ENCODE results near the gene ZNF146. TPM values are rescaled to one million over a fixed set of nuclear protein-coding genes. Genes with fewer than 3 reads are reported as not detected.

Gene ZNF146
- total and polyA plus RNA-seq, 2 of the 8 experiments (the other 6 are each of a cell fraction or from before 2014, with no cell fraction given), result 27.0 to 161 TPM

DNA sequence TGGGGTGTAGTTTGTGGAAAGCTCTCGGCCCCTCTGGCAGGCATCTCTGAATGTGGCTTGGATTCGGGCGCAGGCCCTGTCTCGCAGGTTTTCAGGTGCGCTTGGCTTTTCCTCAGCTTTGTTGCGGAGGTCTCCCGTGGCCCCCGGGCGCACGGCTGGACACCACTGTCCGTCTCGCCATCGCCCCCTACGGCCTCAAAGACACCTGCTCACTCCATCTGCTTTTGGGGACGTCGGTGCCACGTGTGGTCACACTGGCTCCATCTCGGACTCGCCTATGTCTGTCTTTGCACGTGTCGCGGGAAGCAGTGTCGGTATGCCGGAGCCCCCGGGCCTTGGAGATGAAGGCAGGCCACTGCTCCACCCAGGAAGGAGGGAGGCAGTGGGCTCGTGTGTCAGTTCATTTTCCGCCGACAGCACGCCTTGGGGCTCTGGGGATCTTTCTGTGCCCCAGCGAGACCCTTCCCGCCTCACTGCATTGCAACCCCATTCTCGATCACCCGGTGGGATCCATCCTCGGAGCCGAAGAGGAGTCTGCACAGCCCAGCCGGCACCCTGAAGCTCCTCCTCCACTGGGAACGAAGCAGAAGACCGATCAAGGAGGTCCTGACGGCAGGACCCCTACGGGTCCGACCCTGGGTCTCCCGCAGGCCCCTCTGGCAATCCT, 42.1 kb downstream of the ZNF146 start:
- Histone ChIP-seq H3K9ac (replicated peaks in 1 of 4; ENCODE audit: extremely low read depth in 1 of 4, low read depth in 3 of 4, low read length in 3 of 4) (no peak overlapping the region; a peak in 1 of 7 replicates), H3K4ac (replicated peaks; ENCODE audit: insufficient read length, low read depth, low read length) (no peak overlapping the region), H4K91ac (replicated peaks; ENCODE audit: insufficient read length, low read length) (no peak overlapping the region), H3K4me2 (ENCODE audit: insufficient read depth in 1 of 2, low read depth in 2 of 2, low read length in 2 of 2) (peak overlapping the region in 1 of 2 experiments; percentile 43; a peak in 2 of 4 replicates), H4K8ac (ENCODE audit: extremely low read depth, insufficient read depth, low read length) (peak overlapping the region; percentile 89; the same call in 1 of the 2 replicates), H3K36me3 (ENCODE audit: control insufficient read depth in 2 of 4, insufficient read depth in 4 of 4, low read length in 3 of 4) (peaks cover 0 to 2% (median 0%) of the 10 kb centered on the region in 4 experiments; a peak in 1 of 8 replicates), H4K5ac (ENCODE audit: insufficient read length, low read depth, low read length) (no peak overlapping the region), H4K20me1 (replicated peaks in 1 of 2; ENCODE audit: control insufficient read depth in 1 of 2, insufficient read depth in 2 of 2, low read length in 2 of 2) (no peaks in the 10 kb centered on the region), H3K18ac (ENCODE audit: extremely low read depth, low read length) (no peak overlapping the region), H2BK12ac (ENCODE audit: low read depth, low read length) (no peak overlapping the region), H3K27ac (ENCODE audit: low read depth, low read length) (no peak overlapping the region), H3K27me3 (replicated peaks in 1 of 4; ENCODE audit: control insufficient read depth in 3 of 4, extremely low read depth in 1 of 4, insufficient read depth in 3 of 4, low read length in 3 of 4) (no peaks in the 10 kb centered on the region), H2BK5ac (ENCODE audit: low read depth, low read length) (no peak overlapping the region), H3K4me3 (ENCODE audit: extremely low read depth in 1 of 4, insufficient read depth in 2 of 4, low read depth in 3 of 4, low read length in 4 of 4) (peak overlapping the region in 1 of 4 experiments; percentile 34; a peak in 2 of 8 replicates), H3K14ac (ENCODE audit: insufficient read length) (no peak overlapping the region), H3K56ac (replicated peaks; ENCODE audit: insufficient read length, low read depth, low read length) (no peak overlapping the region), H3K79me1 (ENCODE audit: low read depth, low read length) (no peaks in the 10 kb centered on the region), H2AK5ac (ENCODE audit: low read depth, low read length) (no peak overlapping the region), H3K79me2 (ENCODE audit: control insufficient read depth in 1 of 2, insufficient read depth in 2 of 2, low read length in 2 of 2) (no peaks in the 10 kb centered on the region), H2BK20ac (ENCODE audit: low read length) (no peak overlapping the region), H3K23me2 (ENCODE audit: low read depth, low read length) (no peaks in the 10 kb centered on the region), H2BK15ac (ENCODE audit: low read length) (no peak overlapping the region), H2AFZ (ENCODE audit: low read length) (no peak overlapping the region), H3K23ac (ENCODE audit: insufficient read length) (no peak overlapping the region), H3K9me3 (ENCODE audit: insufficient read depth in 2 of 2, low read depth in 1 of 2, low read length in 1 of 2) (peaks cover 6 to 49% of the 10 kb centered on the region in 2 experiments), H2BK120ac (replicated peaks; ENCODE audit: low read depth, low read length) (no peak overlapping the region), H3K4me1 (replicated peaks in 1 of 4; ENCODE audit: control insufficient read depth in 3 of 4, insufficient read depth in 4 of 4, low read length in 3 of 4) (no peaks in the 10 kb centered on the region; a peak in 1 of 7 replicates)
- WGBS, 2 experiments (ENCODE audit: extremely low coverage in 1 of 2, insufficient coverage in 1 of 2, insufficient read length in 1 of 2, insufficient replicate concordance in 2 of 2, low coverage in 1 of 2, low lambda C conversion rate in 2 of 2, missing lambda C conversion rate in 1 of 2), result 90% methylated on average over 23 of the region's 42 CpGs; no CpG with 5 or more reads in 1 of the 2 experiments
- FAIRE-seq, result no peak
- peak in 1 of 2 experiments; percentile 57 for DNase-seq (ENCODE audit: low read depth in 1 of 2, low spot score in 2 of 2)
- ChIA-PET CTCF (ENCODE audit: partially characterized antibody) (no interaction called here), POLR2A (ENCODE audit: partially characterized antibody) (no interaction called here)
- TF ChIP-seq HDAC6 (IDR thresholded peaks at IDR 0.05; ENCODE audit: low read depth, low read length), result no peak
- no peak for TF ChIP-seq KDM1A (IDR thresholded peaks at IDR 0.05; ENCODE audit: borderline replicate concordance, low read length)
- TF ChIP-seq, protein P1, sequence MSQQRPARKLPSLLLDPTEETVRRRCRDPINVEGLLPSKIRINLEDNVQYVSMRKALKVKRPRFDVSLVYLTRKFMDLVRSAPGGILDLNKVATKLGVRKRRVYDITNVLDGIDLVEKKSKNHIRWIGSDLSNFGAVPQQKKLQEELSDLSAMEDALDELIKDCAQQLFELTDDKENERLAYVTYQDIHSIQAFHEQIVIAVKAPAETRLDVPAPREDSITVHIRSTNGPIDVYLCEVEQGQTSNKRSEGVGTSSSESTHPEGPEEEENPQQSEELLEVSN (IDR thresholded peaks at IDR 0.05), result no peak
- TF ChIP-seq SIRT6 (IDR thresholded peaks at IDR 0.05; ENCODE audit: low read length), result no peak
- no peak for TF ChIP-seq KDM4A (IDR thresholded peaks at IDR 0.05; ENCODE audit: low read depth, low read length, severe bottlenecking)
- TF ChIP-seq TAF1 (IDR thresholded peaks at IDR 0.05; ENCODE audit: low read depth, low read length), result no peak
- no peak for TF ChIP-seq KDM5A (IDR thresholded peaks at IDR 0.05; ENCODE audit: low read length)
- TF ChIP-seq SP2 (IDR thresholded peaks at IDR 0.05; ENCODE audit: low read length), result no peak
- TF ChIP-seq SUZ12 (IDR thresholded peaks at IDR 0.05; ENCODE audit: low read length), result no peak
- TF ChIP-seq NANOG (IDR thresholded peaks at IDR 0.05; ENCODE audit: insufficient read depth, low read depth, low read length, poor library complexity, severe bottlenecking), result no peak
- TF ChIP-seq, protein P2, sequence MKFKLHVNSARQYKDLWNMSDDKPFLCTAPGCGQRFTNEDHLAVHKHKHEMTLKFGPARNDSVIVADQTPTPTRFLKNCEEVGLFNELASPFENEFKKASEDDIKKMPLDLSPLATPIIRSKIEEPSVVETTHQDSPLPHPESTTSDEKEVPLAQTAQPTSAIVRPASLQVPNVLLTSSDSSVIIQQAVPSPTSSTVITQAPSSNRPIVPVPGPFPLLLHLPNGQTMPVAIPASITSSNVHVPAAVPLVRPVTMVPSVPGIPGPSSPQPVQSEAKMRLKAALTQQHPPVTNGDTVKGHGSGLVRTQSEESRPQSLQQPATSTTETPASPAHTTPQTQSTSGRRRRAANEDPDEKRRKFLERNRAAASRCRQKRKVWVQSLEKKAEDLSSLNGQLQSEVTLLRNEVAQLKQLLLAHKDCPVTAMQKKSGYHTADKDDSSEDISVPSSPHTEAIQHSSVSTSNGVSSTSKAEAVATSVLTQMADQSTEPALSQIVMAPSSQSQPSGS (IDR thresholded peaks at IDR 0.05; ENCODE audit: low read length), result no peak
